ENCODE data around the gene STON1.

- TF ChIP-seq GATA2 (IDR thresholded peaks at IDR 0.05; ENCODE audit: low read depth, low read length) (no peak), GATA3 (IDR thresholded peaks at IDR 0.05; ENCODE audit: low read depth, low read length) (no peak)
Measured at GRCh38 chr2:48529676-48530032, 300 bp upstream of the STON1 start.
